Stimulated activated CD8-positive, alpha-beta memory T cell treated with anti-CD3 and anti-CD28 coated beads, Interleukin-4, amount 100 ng/mL, for 1 hour (primary cell): Measurements from ENCODE around the gene TMC4.

Experiments used
- DNase-seq, 2 donors: peaks; one replicate each; pipeline ENCODE4 v3.0.0-alpha.2; 2020; ENCODE audit warnings: low read depth in 2 of 2, low spot score in 1 of 2

Gene TMC4

GRCh38 chr19:54156490-54156889, 16.5 kb downstream of the TMC4 start:
- no peak for DNase-seq

DNA sequence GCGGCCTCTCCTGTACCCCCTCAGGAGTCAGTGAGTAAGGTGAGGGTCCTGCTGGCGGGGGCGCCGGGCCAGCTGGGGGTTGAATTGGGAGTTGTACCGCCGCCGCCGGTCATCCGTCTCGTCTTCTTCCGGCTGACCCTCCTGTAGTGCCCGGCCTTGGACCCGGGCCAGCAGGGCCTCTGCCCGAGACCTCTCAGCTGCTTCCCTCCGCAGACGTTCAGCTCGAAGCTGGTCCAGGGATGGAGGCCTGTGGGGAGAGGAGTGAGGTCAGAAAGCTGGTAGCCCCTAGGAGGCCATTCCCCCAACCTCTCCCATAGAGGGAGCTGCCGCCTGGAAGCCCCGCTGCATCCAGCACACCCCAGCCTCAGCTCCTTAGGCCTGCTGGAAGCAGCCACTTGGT, 17.3 kb downstream of the TMC4 start:
- DNase-seq: no peak

- DNase-seq: no peak
Measured at GRCh38 chr19:54154603-54155345, 18.2 kb downstream of the TMC4 start.

DNA sequence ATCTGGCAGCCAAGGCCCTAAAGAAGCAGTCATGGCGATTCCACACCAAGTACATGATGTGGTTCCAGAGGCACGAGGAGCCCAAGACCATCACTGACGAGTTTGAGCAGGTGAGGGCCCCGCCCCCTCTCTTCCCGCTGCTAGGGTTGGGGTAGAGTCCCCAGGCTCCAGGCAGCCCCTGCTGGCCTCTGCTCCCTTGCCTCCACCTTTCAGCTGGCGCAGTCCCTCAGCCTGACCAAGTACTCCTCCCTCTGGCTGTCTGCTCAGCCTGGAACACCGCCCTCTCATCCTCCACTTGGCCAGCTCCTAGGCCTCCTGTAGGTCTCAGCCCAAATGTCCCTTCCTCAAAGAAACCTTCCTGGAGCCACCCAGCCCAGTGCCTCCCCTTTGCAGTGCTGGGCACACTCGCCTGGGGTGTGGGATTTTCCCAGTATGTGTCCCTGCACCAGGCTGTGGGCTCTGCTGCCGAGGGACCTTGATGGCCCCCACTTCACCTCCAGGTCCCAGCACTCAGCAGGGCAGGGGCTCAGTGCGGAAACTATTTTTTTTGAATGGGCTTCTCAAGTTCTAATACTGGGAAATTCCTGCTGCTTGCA, 19.1 kb downstream of the TMC4 start:
- no peak for DNase-seq

- no peak for DNase-seq
Measured at GRCh38 chr19:54152878-54153524, 20.0 kb downstream of the TMC4 start.

DNA sequence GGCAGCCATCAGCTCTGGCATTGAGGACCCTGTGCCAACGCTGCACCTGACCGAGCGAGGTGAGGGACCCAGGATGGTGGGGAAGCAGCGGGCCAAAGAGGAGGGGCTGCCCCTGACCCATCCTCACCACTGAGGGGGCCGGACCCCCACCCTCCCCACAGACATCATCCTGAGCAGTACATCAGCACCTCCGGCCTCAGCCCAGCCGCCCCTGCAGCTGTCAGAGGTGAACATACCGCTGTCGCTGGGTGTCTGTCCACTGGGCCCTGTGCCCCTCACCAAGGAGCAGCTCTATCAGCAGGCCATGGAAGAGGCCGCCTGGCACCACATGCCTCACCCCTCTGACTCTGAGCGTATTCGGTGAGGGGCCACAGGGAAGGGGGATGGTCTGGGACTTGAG, 20.7 kb downstream of the TMC4 start:
- no peak for DNase-seq

DNA sequence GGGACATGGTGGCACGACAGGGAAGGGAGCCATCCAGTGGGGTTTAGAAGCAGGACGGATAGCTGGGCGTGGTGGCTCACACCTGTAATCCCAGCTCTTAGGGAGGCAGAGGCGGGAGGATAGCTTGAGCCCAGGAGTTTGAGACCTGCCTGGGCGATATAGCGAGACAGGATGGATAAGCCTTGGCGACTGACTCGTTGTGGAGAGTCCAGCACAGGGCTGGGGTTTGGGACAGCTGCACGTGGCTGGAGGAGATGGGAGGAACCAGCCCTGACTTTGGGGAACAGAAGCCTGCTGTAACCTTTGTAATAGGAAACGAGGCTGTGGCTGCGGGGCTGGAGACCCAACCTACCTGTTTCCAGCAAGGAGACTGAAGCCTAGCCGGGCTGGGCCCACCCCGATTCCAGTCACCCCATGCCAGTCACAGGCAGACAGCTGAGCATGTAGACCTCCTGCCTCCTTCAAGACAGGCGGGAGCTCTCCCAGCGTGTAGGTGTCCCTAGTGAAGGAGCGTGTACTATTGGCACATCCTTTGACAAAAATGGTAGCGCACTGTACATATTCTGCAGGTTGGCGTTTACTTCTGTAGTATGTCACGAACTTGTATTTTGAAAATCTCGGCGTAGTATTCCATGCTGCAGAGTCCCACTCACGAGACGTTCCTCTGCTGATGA, 21.5 kb downstream of the TMC4 start:
- no peak for DNase-seq

- DNase-seq: no peak
Measured at GRCh38 chr19:54149021-54149812, 23.7 kb downstream of the TMC4 start.

- no peak for DNase-seq
Measured at GRCh38 chr19:54148158-54148557, 24.8 kb downstream of the TMC4 start.

DNA sequence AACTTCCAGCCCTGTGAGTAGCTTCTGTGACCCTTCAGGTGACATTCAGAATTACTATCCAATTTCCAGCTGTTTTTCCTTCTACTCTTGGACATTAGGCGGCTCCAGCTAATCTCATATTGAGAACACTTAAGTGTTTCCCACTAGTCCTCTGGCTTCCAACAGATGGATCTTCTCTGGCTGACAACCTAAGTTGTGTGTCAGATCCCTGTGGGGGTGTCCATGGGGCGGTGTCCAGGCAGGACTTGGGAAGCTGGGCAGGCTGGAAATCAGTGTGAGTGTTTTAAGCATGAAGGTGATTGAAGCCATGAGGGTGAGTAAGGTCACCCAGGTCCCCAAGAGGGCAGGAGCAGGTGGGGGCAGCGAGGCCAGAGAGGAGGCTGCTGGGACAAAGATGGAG, 25.3 kb downstream of the TMC4 start:
- no peak for DNase-seq

- no peak for DNase-seq
Measured at GRCh38 chr19:54145541-54146158, 27.3 kb downstream of the TMC4 start.

DNA sequence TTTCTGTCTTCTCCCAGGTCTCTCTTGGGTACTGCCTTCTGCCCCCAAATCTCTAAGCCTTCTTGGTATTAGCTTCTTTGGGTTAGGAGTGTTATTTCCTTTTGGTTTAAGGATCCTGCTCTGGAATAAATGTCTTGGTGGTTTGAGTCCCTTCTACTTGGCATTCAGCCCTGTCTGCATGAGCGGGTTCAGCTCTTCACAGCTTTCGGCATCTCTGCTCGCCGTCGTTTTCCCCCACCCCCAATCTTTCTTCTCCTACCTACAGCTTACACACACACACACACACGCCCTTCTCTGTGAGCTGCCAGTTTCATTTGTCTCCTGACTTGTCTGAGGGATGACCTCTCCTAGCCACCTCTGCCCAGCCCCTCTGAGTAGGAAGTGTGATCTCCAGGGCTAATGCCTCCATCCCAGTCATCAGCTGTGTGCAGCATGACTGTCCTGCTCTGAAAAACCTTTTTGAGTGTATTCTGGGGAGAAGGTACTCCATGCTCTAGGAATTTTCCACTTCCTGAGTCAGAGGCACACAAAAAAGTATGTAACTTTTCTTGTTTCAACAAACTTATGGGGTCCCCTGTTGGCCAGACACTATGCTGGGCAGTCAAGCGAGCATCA, 30.7 kb downstream of the TMC4 start:
- no peak for DNase-seq

GRCh38 chr19:54141356-54141755, 31.6 kb downstream of the TMC4 start:
- DNase-seq: no peak

DNA sequence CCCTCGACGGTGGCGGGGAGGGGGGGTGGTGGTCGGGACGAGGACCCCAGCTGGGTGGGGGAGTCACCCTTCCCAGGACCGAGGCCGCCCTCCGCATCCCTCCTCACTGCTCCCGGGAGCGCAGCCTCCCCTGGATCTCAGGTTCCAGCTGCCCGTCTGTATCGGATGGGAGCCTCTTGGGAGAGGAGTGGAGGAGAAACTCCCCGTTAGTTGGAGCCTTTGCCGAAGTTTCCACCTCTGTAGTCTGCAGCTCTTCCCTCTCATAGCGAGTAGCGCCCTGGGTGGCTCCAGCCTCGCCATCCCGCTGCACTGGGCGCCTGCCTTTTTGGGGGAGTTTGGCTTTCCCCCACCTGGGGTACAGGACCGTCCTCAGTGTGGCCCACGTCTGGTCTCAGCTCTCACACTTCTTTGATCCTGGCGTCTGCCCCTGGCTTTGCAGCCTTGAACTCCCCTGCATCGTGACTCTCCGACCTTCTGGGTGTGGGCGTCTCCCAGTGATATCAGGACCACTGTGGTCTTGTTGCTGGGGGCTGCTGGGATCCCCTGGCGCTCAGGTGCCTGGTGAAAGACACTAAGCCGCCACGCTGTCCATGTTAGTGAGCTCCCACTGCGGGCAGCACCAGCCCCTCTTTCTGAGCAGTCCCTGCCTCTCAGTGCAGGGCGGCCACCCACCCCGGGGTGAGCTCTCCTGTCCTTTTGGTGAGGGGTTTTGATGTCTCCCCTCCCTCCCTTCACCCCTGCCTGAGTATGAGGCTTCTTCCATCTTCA, 34.3 kb downstream of the TMC4 start:
- no peak for DNase-seq

- no peak for DNase-seq
Measured at GRCh38 chr19:54137699-54138488, 35.1 kb downstream of the TMC4 start, which contains the start of gene CNOT3. Gene CNOT3, plus strand, starts transcription at chr19:54137762. Its CDS starts 5,217 bp downstream, at chr19:54142979.

DNA sequence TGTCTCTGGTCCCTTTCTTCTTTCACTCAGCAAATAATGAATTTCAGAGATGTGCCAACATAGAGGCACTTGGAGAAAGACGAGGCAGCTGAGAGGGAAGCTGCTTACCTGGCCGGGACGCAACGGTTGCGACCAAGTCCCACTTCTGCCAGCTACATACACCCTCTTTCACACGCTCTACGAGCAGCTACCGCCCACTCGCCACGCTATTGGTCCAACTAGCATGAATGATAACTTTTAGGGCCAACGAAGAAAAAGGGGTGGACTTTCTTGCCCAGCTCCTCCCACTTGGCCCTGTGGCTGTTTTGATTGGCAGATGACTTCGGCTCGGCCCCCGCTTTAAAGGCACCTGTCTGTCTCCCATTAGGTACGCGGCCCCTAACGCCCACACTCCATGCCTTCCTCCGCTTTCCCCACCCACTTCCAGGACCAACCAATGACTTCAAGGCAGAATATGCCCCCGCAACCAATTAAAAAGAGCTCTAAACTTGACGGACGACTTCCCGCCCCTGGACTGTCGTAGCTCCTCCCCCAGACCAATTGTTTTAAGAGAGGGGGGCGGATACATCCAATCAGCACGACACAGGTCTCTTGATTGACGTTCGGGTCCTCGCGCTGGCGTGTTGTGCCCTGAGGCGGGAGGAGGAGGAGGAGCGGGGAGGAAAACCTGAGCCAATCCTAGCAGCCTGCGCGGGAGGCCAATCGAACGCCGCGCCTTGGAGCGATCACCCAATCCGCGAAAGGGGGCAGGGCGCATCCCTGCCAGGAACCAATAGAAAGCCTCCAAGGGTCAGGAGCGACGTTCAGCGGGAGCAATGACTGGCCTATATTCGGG, 35.9 kb downstream of the TMC4 start:
- peak; percentile 92 to 98 for DNase-seq

GRCh38 chr19:54136086-54136863, 36.7 kb downstream of the TMC4 start:
- DNase-seq: no peak
